Ascending aorta (tissue), 2 donors: ENCODE measurements around the gene KPNB1. TPM values are rescaled to one million over a fixed set of nuclear protein-coding genes. Genes with fewer than 3 reads are reported as not detected.
A peak's percentile ranks its signal among the peaks of the same experiment; 100 is the strongest.

Experiments used
- DNase-seq, 2 donors: peaks; one replicate each; pipeline ENCODE4 v3.0.0-alpha.2; 2019; ENCODE audit warnings: low spot score in 2 of 2
- H3K27ac ChIP-seq, 2 donors: fragments of 200-600 bp; sonication (generic); one replicate each; pipeline ENCODE4 v1.5.1; 2016 to 2017; ENCODE audit warnings: mild to moderate bottlenecking in 1 of 2
- H3K27me3 ChIP-seq: fragments of 200-600 bp; sonication (generic); one replicate; pipeline ENCODE4 v1.5.1; 2017
- H3K36me3 ChIP-seq, 2 donors: fragments of 200-600 bp; sonication (generic); one replicate each; pipeline ENCODE4 v1.5.1; 2016
- H3K4me1 ChIP-seq, 2 donors: fragments of 200-600 bp; sonication (generic); one replicate each; pipeline ENCODE4 v1.5.1; 2016 to 2017; ENCODE audit warnings: mild to moderate bottlenecking in 1 of 2
- H3K4me3 ChIP-seq, 2 donors: fragments of 200-600 bp; sonication (generic); one replicate each; pipeline ENCODE4 v1.5.1; 2016 to 2017; ENCODE audit warnings: mild to moderate bottlenecking in 1 of 2
- H3K9me3 ChIP-seq, 2 donors: fragments of 200-600 bp; sonication (generic); one replicate each; pipeline ENCODE4 v1.5.1; 2016
- intact Hi-C: fragments of 100-400 bp; cut with DNase I; formaldehyde crosslinking; loops from one replicate; pipeline ENCODE4 v1.15.1; 2023
- total RNA-seq: library from RNA; depleted of rRNA; stranded (reverse); fragments of >200 nt; gene quantifications from one replicate; pipeline ENCODE4 v1.1.0, GENCODE V29; 2016
- TF ChIP-seq, protein P1 (sequence below), 3 experiments: fragments of 200-600 bp in 2 of 3; fragments of 450-650 bp in 1 of 3; sonication (generic) in 2 of 3; IDR thresholded peaks; one replicate each; pipeline ENCODE4 v1.5.1; 2016 to 2019; ENCODE audit warnings: antibody characterized with exemption in 3 of 3, mild to moderate bottlenecking in 1 of 3, moderate library complexity in 1 of 3

KPNB1 gene
- total RNA-seq, 1 donor from 2014 or later: 261 TPM

- Histone ChIP-seq H3K4me3 (peak overlapping the region in 1 of 2 donors; percentile 2), H3K27me3 (no peaks in the 10 kb centered on the region), H3K4me1 (peaks cover 0 to 26% of the 10 kb centered on the region in 2 donors), H3K36me3 (peaks cover 36 to 41% of the 10 kb centered on the region in 2 donors), H3K9me3 (no peaks in the 10 kb centered on the region), H3K27ac (peak overlapping the region; percentile 72 to 79)
- intact Hi-C loops: no loop called here
- no peak for DNase-seq
- TF ChIP-seq, protein P1, sequence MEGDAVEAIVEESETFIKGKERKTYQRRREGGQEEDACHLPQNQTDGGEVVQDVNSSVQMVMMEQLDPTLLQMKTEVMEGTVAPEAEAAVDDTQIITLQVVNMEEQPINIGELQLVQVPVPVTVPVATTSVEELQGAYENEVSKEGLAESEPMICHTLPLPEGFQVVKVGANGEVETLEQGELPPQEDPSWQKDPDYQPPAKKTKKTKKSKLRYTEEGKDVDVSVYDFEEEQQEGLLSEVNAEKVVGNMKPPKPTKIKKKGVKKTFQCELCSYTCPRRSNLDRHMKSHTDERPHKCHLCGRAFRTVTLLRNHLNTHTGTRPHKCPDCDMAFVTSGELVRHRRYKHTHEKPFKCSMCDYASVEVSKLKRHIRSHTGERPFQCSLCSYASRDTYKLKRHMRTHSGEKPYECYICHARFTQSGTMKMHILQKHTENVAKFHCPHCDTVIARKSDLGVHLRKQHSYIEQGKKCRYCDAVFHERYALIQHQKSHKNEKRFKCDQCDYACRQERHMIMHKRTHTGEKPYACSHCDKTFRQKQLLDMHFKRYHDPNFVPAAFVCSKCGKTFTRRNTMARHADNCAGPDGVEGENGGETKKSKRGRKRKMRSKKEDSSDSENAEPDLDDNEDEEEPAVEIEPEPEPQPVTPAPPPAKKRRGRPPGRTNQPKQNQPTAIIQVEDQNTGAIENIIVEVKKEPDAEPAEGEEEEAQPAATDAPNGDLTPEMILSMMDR (IDR thresholded peaks at IDR 0.05): no peak
These were observed 28.2 kb upstream of the KPNB1 start for GRCh38 chr17:47621293-47622179.

GRCh38 chr17:47622180-47622549 lies 27.6 kb upstream of the KPNB1 start:
- Histone ChIP-seq H3K27ac (peak overlapping the region; percentile 72 to 79), H3K4me1 (peaks cover 0 to 26% of the 10 kb centered on the region in 2 donors), H3K9me3 (no peaks in the 10 kb centered on the region), H3K27me3 (no peaks in the 10 kb centered on the region), H3K36me3 (peaks cover 32 to 39% of the 10 kb centered on the region in 2 donors), H3K4me3 (peak overlapping the region in 1 of 2 donors; percentile 2)
- intact Hi-C loops: no loop called here
- no peak for DNase-seq
- TF ChIP-seq, protein P1 (IDR thresholded peaks at IDR 0.05): no peak

GRCh38 chr17:47624727-47625068 lies 25.0 kb upstream of the KPNB1 start:
- Histone ChIP-seq H3K27ac (no peak overlapping the region), H3K36me3 (peaks cover 12 to 21% of the 10 kb centered on the region in 2 donors), H3K27me3 (no peaks in the 10 kb centered on the region), H3K9me3 (no peaks in the 10 kb centered on the region), H3K4me3 (no peak overlapping the region), H3K4me1 (peaks cover 0 to 26% of the 10 kb centered on the region in 2 donors)
- intact Hi-C loops: no loop called here
- TF ChIP-seq, protein P1 (IDR thresholded peaks at IDR 0.05): no peak
- no peak for DNase-seq

GRCh38 chr17:47628014-47628566 lies 21.6 kb upstream of the KPNB1 start:
- no peak overlapping the region for H3K4me3 ChIP-seq
- intact Hi-C loops: no loop called here
- TF ChIP-seq, protein P1 (IDR thresholded peaks at IDR 0.05): no peak
- H3K9me3 ChIP-seq: no peaks in the 10 kb centered on the region
- no peak for DNase-seq
- H3K36me3 ChIP-seq: peaks cover 15% of the 10 kb centered on the region in 2 donors
- no peaks in the 10 kb centered on the region for H3K4me1 ChIP-seq
- H3K27ac ChIP-seq: no peak overlapping the region
- H3K27me3 ChIP-seq: no peaks in the 10 kb centered on the region

- no peaks in the 10 kb centered on the region for H3K9me3 ChIP-seq
- intact Hi-C loops: no loop called here
- no peaks in the 10 kb centered on the region for H3K4me1 ChIP-seq
- TF ChIP-seq, protein P1 (IDR thresholded peaks at IDR 0.05): no peak
- H3K4me3 ChIP-seq: no peak overlapping the region
- no peak for DNase-seq
- H3K36me3 ChIP-seq: peaks cover 0 to 7% of the 10 kb centered on the region in 2 donors
- no peaks in the 10 kb centered on the region for H3K27me3 ChIP-seq
- H3K27ac ChIP-seq: no peak overlapping the region
These were observed 19.9 kb upstream of the KPNB1 start for GRCh38 chr17:47629826-47630225.
